Measurements from ENCODE around the gene FBXW10. TPM values are rescaled to one million over a fixed set of nuclear protein-coding genes. Genes with fewer than 3 reads are reported as not detected.
"Not testable (repeated sequence)": the region's sequence is repeated elsewhere in the genome, so short reads cannot be mapped to it uniquely, and the experiment has no call there.

The FBXW10 gene
- total and polyA plus RNA-seq, 2 of the 4 experiments (the other 2 are of a cell fraction): not detected

- H3K4me2 ChIP-seq (ENCODE audit: low read depth, low read length); H4K5ac ChIP-seq (ENCODE audit: low read depth, low read length); H2AFZ ChIP-seq (replicated peaks; ENCODE audit: low read length, poor library complexity); H3K4me1 ChIP-seq (ENCODE audit: control insufficient read depth, insufficient read depth, low read length); H3K18ac ChIP-seq (ENCODE audit: low read depth, low read length); H2BK20ac ChIP-seq (ENCODE audit: low read depth, low read length); CTCF ChIA-PET; DNase-seq; H3K23ac ChIP-seq (ENCODE audit: low read depth, low read length); H3K27ac ChIP-seq (ENCODE audit: insufficient read depth, low read length); H2BK5ac ChIP-seq (ENCODE audit: low read depth, low read length, poor library complexity, severe bottlenecking); BruUV-seq (replicated peaks); H3K36me3 ChIP-seq (ENCODE audit: control insufficient read depth, insufficient read depth, low read length); H3K27me3 ChIP-seq (ENCODE audit: control insufficient read depth, insufficient read depth, low read length); H3K9me1 ChIP-seq (ENCODE audit: insufficient read depth, low read length); H3K9ac ChIP-seq (ENCODE audit: low read depth, low read length); H3K4me3 ChIP-seq (ENCODE audit: insufficient read depth, low read depth, low read length); H2BK120ac ChIP-seq (ENCODE audit: low read depth, low read length); intact Hi-C loops (cut with micrococcal nuclease); H3K9me3 ChIP-seq (ENCODE audit: control insufficient read depth, insufficient read depth, low read length); POLR2A ChIA-PET (ENCODE audit: unreplicated experiment); H3K14ac ChIP-seq (replicated peaks; ENCODE audit: low read depth, low read length); H4K8ac ChIP-seq (ENCODE audit: low read depth in 2 of 2, low read length in 2 of 2); in situ Hi-C loops (cut with MboI; ENCODE audit: low sequenced_read_pairs); dilution Hi-C loops (cut with HindIII; ENCODE audit: low sequenced_read_pairs, unreplicated experiment); H3K56ac ChIP-seq (ENCODE audit: extremely low read depth, insufficient read depth, low read length); H4K20me1 ChIP-seq (ENCODE audit: insufficient read depth, low read length); H4K91ac ChIP-seq (ENCODE audit: insufficient read depth, low read depth, low read length); H2BK15ac ChIP-seq (ENCODE audit: low read depth, low read length); H2AK5ac ChIP-seq (ENCODE audit: low read depth, low read length); H2AK9ac ChIP-seq (replicated peaks; ENCODE audit: low read depth, low read length, poor library complexity); H3K4ac ChIP-seq (ENCODE audit: low read depth, low read length); H3K79me1 ChIP-seq (ENCODE audit: low read depth in 1 of 2, low read length in 2 of 2): not testable (repeated sequence)
- ATAC-seq (ENCODE audit: low read depth): peak; percentile 51; the same call in 1 of the 2 replicates
- TF ChIP-seq CEBPB (IDR thresholded peaks at IDR 0.05; ENCODE audit: low read depth, low read length): peak; percentile 24; the same call in 1 of the 2 replicates
- no CpG with 5 or more reads among the region's 1 CpG for WGBS, 2 experiments (ENCODE audit: extremely low coverage in 2 of 2, insufficient read length in 1 of 2)
Measured at GRCh38 chr17:18732438-18732837, 11.4 kb upstream of the FBXW10 start.

- H3K9me1 ChIP-seq (ENCODE audit: insufficient read depth, low read length); H3K4ac ChIP-seq (ENCODE audit: low read depth, low read length); H3K4me2 ChIP-seq (ENCODE audit: low read depth, low read length); H2BK5ac ChIP-seq (ENCODE audit: low read depth, low read length, poor library complexity, severe bottlenecking); H4K91ac ChIP-seq (ENCODE audit: insufficient read depth, low read depth, low read length); intact Hi-C loops (cut with micrococcal nuclease); H3K23ac ChIP-seq (ENCODE audit: low read depth, low read length); in situ Hi-C loops (cut with MboI; ENCODE audit: low sequenced_read_pairs); BruUV-seq (replicated peaks); H4K8ac ChIP-seq (ENCODE audit: low read depth in 2 of 2, low read length in 2 of 2); H3K4me1 ChIP-seq (ENCODE audit: control insufficient read depth, insufficient read depth, low read length); H3K14ac ChIP-seq (replicated peaks; ENCODE audit: low read depth, low read length); H2AK9ac ChIP-seq (replicated peaks; ENCODE audit: low read depth, low read length, poor library complexity); H3K79me1 ChIP-seq (ENCODE audit: low read depth in 1 of 2, low read length in 2 of 2); H2BK15ac ChIP-seq (ENCODE audit: low read depth, low read length); H3K27ac ChIP-seq (ENCODE audit: insufficient read depth, low read length); ATAC-seq (ENCODE audit: low read depth); H2AK5ac ChIP-seq (ENCODE audit: low read depth, low read length); H3K18ac ChIP-seq (ENCODE audit: low read depth, low read length); dilution Hi-C loops (cut with HindIII; ENCODE audit: low sequenced_read_pairs, unreplicated experiment); H3K9me3 ChIP-seq (ENCODE audit: control insufficient read depth, insufficient read depth, low read length); H3K56ac ChIP-seq (ENCODE audit: extremely low read depth, insufficient read depth, low read length); H3K4me3 ChIP-seq (ENCODE audit: insufficient read depth, low read depth, low read length); DNase-seq; H3K9ac ChIP-seq (ENCODE audit: low read depth, low read length); H4K20me1 ChIP-seq (ENCODE audit: insufficient read depth, low read length); POLR2A ChIA-PET (ENCODE audit: unreplicated experiment); H3K36me3 ChIP-seq (ENCODE audit: control insufficient read depth, insufficient read depth, low read length); H2AFZ ChIP-seq (replicated peaks; ENCODE audit: low read length, poor library complexity); H4K5ac ChIP-seq (ENCODE audit: low read depth, low read length); H2BK20ac ChIP-seq (ENCODE audit: low read depth, low read length); H3K27me3 ChIP-seq (ENCODE audit: control insufficient read depth, insufficient read depth, low read length); CTCF ChIA-PET; H2BK120ac ChIP-seq (ENCODE audit: low read depth, low read length): not testable (repeated sequence)
- WGBS, 2 experiments (ENCODE audit: extremely low coverage in 2 of 2, insufficient read length in 1 of 2): no CpG with 5 or more reads among the region's 4 CpGs
Measured at GRCh38 chr17:18733350-18733749, 10.5 kb upstream of the FBXW10 start.

Measured in IMR-90 (cell line).